Neural cell (in vitro differentiated cells): ENCODE measurements around the gene RSPH1. TPM values are rescaled to one million over a fixed set of nuclear protein-coding genes. Genes with fewer than 3 reads are reported as not detected.

Experiments used
- H2AFZ ChIP-seq: fragments of 200-600, 300-800 bp; sonication (generic), shearing (Covaris generic); 2 replicates; pipeline ENCODE4 v1.6.0; 2014; ENCODE audit warnings: low read depth, mild to moderate bottlenecking, antibody characterized with exemption, low read length, moderate library complexity
- H3F3A ChIP-seq: fragments of 200-600 bp; shearing (Covaris generic); 2 replicates; pipeline ENCODE4 v1.6.1; 2016; ENCODE audit warnings: mild to moderate bottlenecking, moderate library complexity, mixed read lengths, antibody characterized with exemption, low read length; ENCODE audit not compliant: insufficient read depth, poor library complexity, severe bottlenecking
- H3K27ac ChIP-seq: fragments of 200-600, 300-800 bp; sonication (generic), shearing (Covaris generic); 2 replicates; pipeline ENCODE4 v1.5.1; 2014; ENCODE audit warnings: mild to moderate bottlenecking, low read length, moderate library complexity
- H3K27me3 ChIP-seq: fragments of 300-800, 200-600 bp; sonication (generic), shearing (Covaris generic); 2 replicates; pipeline ENCODE4 v1.6.0; 2014; ENCODE audit warnings: mild to moderate bottlenecking, low read depth, low read length, moderate library complexity; ENCODE audit not compliant: insufficient read depth
- H3K36me3 ChIP-seq: fragments of 300-800, 200-600 bp; sonication (generic), shearing (Covaris generic); 2 replicates; pipeline ENCODE4 v1.5.1; 2014; ENCODE audit warnings: mild to moderate bottlenecking, antibody characterized with exemption, low read length, moderate library complexity; ENCODE audit not compliant: insufficient read depth
- H3K4me2 ChIP-seq: fragments of 300-800, 200-600 bp; sonication (generic), shearing (Covaris generic); 2 replicates; pipeline ENCODE4 v1.6.0; 2014; ENCODE audit warnings: mild to moderate bottlenecking, low read length
- H3K4me3 ChIP-seq: fragments of 300-800, 200-600 bp; sonication (generic), shearing (Covaris generic); 2 replicates; pipeline ENCODE4 v1.5.1; 2014; ENCODE audit warnings: mild to moderate bottlenecking, low read length, moderate library complexity
- H3K79me2 ChIP-seq: fragments of 200-600 bp; shearing (Covaris generic); replicated peaks from 2 replicates; pipeline ENCODE4 v1.6.0; 2014; ENCODE audit warnings: mild to moderate bottlenecking, low read length, moderate library complexity; ENCODE audit not compliant: insufficient read depth
- H3K9ac ChIP-seq: fragments of 300-800, 200-600 bp; sonication (generic), shearing (Covaris generic); 2 replicates; pipeline ENCODE4 v1.6.1; 2016; ENCODE audit warnings: mild to moderate bottlenecking, low read length, mixed read lengths
- H3K9me2 ChIP-seq: fragments of 200-600 bp; shearing (Covaris generic); 2 replicates; pipeline ENCODE4 v1.6.1; 2016; ENCODE audit warnings: mild to moderate bottlenecking, low read length, mixed read lengths; ENCODE audit not compliant: insufficient read depth
- H3K9me3 ChIP-seq: fragments of 200-600, 300-800 bp; sonication (generic), shearing (Covaris generic); 2 replicates; pipeline ENCODE4 v1.6.1; 2016; ENCODE audit warnings: mild to moderate bottlenecking, mixed run types, low read length, moderate library complexity, mixed read lengths
- H4K20me1 ChIP-seq: fragments of 200-600 bp; shearing (Covaris generic); 2 replicates; pipeline ENCODE4 v1.6.1; 2016; ENCODE audit warnings: mild to moderate bottlenecking, mixed run types; ENCODE audit not compliant: insufficient read depth
- EP300 ChIP-seq: fragments of 450-650 bp; conservative IDR thresholded peaks from 2 replicates; pipeline ENCODE4 v1.6.1; 2014; ENCODE audit warnings: antibody characterized with exemption, mild to moderate bottlenecking, moderate library complexity; ENCODE audit not compliant: poor library complexity, severe bottlenecking
- EZH2 ChIP-seq: fragments of 200-600, 300-800 bp; shearing (Covaris generic), sonication (generic); IDR thresholded peaks from 2 replicates; pipeline ENCODE4 v1.6.1; 2014; ENCODE audit warnings: antibody characterized with exemption, low read length, borderline replicate concordance, mild to moderate bottlenecking; ENCODE audit not compliant: insufficient read depth, poor library complexity, severe bottlenecking
- MXI1 ChIP-seq: fragments of 450-650 bp; conservative IDR thresholded peaks from 2 replicates; pipeline ENCODE4 v1.6.1; 2014; ENCODE audit warnings: antibody characterized with exemption, mild to moderate bottlenecking; ENCODE audit not compliant: poor library complexity, severe bottlenecking
- POLR2AphosphoS5 ChIP-seq: IDR thresholded peaks from 2 replicates; pipeline ENCODE4 v1.6.1; 2012
- RAD21 ChIP-seq: fragments of 450-650 bp; conservative IDR thresholded peaks from 2 replicates; pipeline ENCODE4 v1.6.1; 2014; ENCODE audit warnings: antibody characterized with exemption, mild to moderate bottlenecking, moderate library complexity
- SMC3 ChIP-seq: fragments of 450-650 bp; conservative IDR thresholded peaks from 2 replicates; pipeline ENCODE4 v1.6.1; 2014; ENCODE audit warnings: antibody characterized with exemption, mild to moderate bottlenecking, moderate library complexity; ENCODE audit not compliant: poor library complexity
- TAF1 ChIP-seq: IDR thresholded peaks from 2 replicates; pipeline ENCODE4 v1.6.1; 2012; ENCODE audit warnings: low read depth
- polyA plus RNA-seq: library from polyadenylated mRNA; depleted of rRNA; stranded (reverse); fragments of >200 nt; gene quantifications from 2 replicates; pipeline ENCODE4 v1.2.3, GENCODE V29; 2014
- TF ChIP-seq, protein P1 (sequence below): IDR thresholded peaks from 2 replicates; pipeline ENCODE4 v1.6.1; 2012; ENCODE audit warnings: borderline replicate concordance
- TF ChIP-seq, protein P2 (sequence below): fragments of 450-650 bp; IDR thresholded peaks from 2 replicates; pipeline ENCODE4 v1.5.1; 2014; ENCODE audit warnings: antibody characterized with exemption, mild to moderate bottlenecking, moderate library complexity; ENCODE audit not compliant: poor library complexity, severe bottlenecking

Gene RSPH1
- polyA plus RNA-seq, 1 donor from 2014 or later: 1.3 TPM

DNA sequence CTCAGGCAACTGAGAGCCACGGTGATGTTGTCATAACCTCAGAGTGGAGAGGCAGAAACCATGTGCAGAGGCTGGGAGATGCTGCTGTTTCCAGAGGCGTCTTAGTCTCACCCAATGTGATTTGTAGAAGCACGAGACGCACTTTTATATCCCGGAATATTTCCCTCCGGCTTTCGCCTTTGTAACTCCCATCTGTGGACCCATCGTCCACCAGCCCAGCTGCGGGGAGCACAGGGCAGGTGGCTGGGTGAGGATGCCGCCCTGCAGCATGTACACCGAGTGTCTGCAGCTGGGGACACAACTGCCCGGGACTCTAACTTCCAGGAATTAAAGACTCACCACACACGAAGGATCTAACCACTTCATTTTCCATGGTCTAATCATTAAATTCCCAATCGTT lies 48.8 kb downstream of the RSPH1 start:
- H2AFZ ChIP-seq: no peak overlapping the region
- no peaks in the 10 kb centered on the region for H3K36me3 ChIP-seq

DNA sequence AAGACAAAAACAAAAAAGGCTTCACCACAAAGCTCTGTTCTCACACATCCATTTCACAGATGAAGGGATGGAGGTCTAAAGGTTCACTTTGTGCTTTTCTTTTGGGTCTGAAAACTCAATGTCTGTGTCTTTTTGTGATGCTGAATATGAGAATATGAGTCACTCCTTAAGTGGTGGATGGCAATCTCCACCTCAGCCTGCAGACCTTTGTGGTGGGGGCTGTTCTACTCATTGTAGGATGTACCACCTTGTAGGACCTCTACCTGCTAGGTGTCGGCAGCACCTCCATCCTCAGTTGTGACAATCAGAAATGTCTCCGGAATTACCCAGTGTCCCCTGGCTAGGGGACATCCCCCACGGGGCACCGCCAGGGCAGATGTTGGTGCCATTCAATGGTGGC lies 49.5 kb downstream of the RSPH1 start:
- Histone ChIP-seq H4K20me1 (no peaks in the 10 kb centered on the region), H3K27ac (no peak overlapping the region), H3K9ac (no peak overlapping the region), H3K27me3 (no peaks in the 10 kb centered on the region), H3K9me3 (no peaks in the 10 kb centered on the region), H3F3A (no peaks in the 10 kb centered on the region), H3K9me2 (no peaks in the 10 kb centered on the region), H3K36me3 (no peaks in the 10 kb centered on the region), H3K4me2 (no peak overlapping the region), H2AFZ (no peak overlapping the region), H3K4me3 (no peak overlapping the region), H3K79me2 (no peaks in the 10 kb centered on the region)
- TF ChIP-seq EZH2: no peak
- TF ChIP-seq RAD21: no peak
- no peak for TF ChIP-seq MXI1
- TF ChIP-seq POLR2AphosphoS5: no peak
- TF ChIP-seq, protein P1, sequence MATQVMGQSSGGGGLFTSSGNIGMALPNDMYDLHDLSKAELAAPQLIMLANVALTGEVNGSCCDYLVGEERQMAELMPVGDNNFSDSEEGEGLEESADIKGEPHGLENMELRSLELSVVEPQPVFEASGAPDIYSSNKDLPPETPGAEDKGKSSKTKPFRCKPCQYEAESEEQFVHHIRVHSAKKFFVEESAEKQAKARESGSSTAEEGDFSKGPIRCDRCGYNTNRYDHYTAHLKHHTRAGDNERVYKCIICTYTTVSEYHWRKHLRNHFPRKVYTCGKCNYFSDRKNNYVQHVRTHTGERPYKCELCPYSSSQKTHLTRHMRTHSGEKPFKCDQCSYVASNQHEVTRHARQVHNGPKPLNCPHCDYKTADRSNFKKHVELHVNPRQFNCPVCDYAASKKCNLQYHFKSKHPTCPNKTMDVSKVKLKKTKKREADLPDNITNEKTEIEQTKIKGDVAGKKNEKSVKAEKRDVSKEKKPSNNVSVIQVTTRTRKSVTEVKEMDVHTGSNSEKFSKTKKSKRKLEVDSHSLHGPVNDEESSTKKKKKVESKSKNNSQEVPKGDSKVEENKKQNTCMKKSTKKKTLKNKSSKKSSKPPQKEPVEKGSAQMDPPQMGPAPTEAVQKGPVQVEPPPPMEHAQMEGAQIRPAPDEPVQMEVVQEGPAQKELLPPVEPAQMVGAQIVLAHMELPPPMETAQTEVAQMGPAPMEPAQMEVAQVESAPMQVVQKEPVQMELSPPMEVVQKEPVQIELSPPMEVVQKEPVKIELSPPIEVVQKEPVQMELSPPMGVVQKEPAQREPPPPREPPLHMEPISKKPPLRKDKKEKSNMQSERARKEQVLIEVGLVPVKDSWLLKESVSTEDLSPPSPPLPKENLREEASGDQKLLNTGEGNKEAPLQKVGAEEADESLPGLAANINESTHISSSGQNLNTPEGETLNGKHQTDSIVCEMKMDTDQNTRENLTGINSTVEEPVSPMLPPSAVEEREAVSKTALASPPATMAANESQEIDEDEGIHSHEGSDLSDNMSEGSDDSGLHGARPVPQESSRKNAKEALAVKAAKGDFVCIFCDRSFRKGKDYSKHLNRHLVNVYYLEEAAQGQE: no peak
- TF ChIP-seq SMC3: no peak
- no peak for TF ChIP-seq EP300
- no peak for TF ChIP-seq TAF1
- TF ChIP-seq, protein P2, sequence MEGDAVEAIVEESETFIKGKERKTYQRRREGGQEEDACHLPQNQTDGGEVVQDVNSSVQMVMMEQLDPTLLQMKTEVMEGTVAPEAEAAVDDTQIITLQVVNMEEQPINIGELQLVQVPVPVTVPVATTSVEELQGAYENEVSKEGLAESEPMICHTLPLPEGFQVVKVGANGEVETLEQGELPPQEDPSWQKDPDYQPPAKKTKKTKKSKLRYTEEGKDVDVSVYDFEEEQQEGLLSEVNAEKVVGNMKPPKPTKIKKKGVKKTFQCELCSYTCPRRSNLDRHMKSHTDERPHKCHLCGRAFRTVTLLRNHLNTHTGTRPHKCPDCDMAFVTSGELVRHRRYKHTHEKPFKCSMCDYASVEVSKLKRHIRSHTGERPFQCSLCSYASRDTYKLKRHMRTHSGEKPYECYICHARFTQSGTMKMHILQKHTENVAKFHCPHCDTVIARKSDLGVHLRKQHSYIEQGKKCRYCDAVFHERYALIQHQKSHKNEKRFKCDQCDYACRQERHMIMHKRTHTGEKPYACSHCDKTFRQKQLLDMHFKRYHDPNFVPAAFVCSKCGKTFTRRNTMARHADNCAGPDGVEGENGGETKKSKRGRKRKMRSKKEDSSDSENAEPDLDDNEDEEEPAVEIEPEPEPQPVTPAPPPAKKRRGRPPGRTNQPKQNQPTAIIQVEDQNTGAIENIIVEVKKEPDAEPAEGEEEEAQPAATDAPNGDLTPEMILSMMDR: no peak

More for the DNA sequence above, 48.8 kb downstream of the RSPH1 start:
- TF ChIP-seq, protein P1: no peak
- no peak for TF ChIP-seq POLR2AphosphoS5
- no peak for TF ChIP-seq TAF1
- TF ChIP-seq SMC3: no peak
- TF ChIP-seq MXI1: no peak
- TF ChIP-seq, protein P2: no peak
- no peak for TF ChIP-seq EZH2
- no peak for TF ChIP-seq RAD21
- no peak for TF ChIP-seq EP300
- no peaks in the 10 kb centered on the region for H3K27me3 ChIP-seq
- no peaks in the 10 kb centered on the region for H3F3A ChIP-seq
- H3K4me3 ChIP-seq: no peak overlapping the region
- H3K27ac ChIP-seq: no peak overlapping the region
- no peaks in the 10 kb centered on the region for H4K20me1 ChIP-seq
- H3K9ac ChIP-seq: no peak overlapping the region
- H3K9me3 ChIP-seq: no peaks in the 10 kb centered on the region
- no peaks in the 10 kb centered on the region for H3K79me2 ChIP-seq
- no peak overlapping the region for H3K4me2 ChIP-seq
- H3K9me2 ChIP-seq: no peaks in the 10 kb centered on the region
